Skin epidermis (tissue), 12 donors: Measurements from ENCODE around the gene IL18BP.
A peak's percentile ranks its signal among the peaks of the same experiment; 100 is the strongest.

Experiments
- H3K27ac ChIP-seq, 21 experiments: fragments of 200-600 bp; sonication (generic) in 11 of 21; one replicate each; pipeline ENCODE4 v1.5.0; 2020; ENCODE audit warnings: mild to moderate bottlenecking in 3 of 21, inconsistent platforms in 2 of 21, moderate library complexity in 2 of 21
- H3K4me3 ChIP-seq, 7 experiments: fragments of 200-600 bp; sonication (generic) in 2 of 7; one replicate each; pipeline ENCODE4 v1.5.0; 2020; ENCODE audit warnings: inconsistent platforms in 2 of 7, mild to moderate bottlenecking in 2 of 7, moderate library complexity in 1 of 7

IL18BP gene

GRCh38 chr11:72039031-72039855 lies 40.5 kb downstream of the IL18BP start:
- Histone ChIP-seq H3K4me3 (peak overlapping the region; percentile 41 to 57 (median 49)), H3K27ac (peak overlapping the region in 20 of 21 experiments; percentile 90 to 100 (median 94))

- peak overlapping the region in 20 of 21 experiments; percentile 90 to 100 (median 94) for H3K27ac ChIP-seq
- H3K4me3 ChIP-seq, result peak overlapping the region; percentile 41 to 57 (median 49)
Observed at GRCh38 chr11:72039856-72040401, 41.2 kb downstream of the IL18BP start.

- Histone ChIP-seq H3K27ac (peak overlapping the region; percentile 82 to 100 (median 94)), H3K4me3 (peak overlapping the region; percentile 41 to 57 (median 49))
Observed at GRCh38 chr11:72040491-72041363, 42.0 kb downstream of the IL18BP start.

- H3K27ac ChIP-seq, result peak overlapping the region; percentile 82 to 100 (median 94)
- peak overlapping the region; percentile 41 to 57 (median 49) for H3K4me3 ChIP-seq
Observed at GRCh38 chr11:72041364-72042063, 42.8 kb downstream of the IL18BP start.

GRCh38 chr11:72042064-72042745 lies 43.5 kb downstream of the IL18BP start:
- Histone ChIP-seq H3K4me3 (peak overlapping the region; percentile 41 to 57 (median 49)), H3K27ac (peak overlapping the region; percentile 82 to 100 (median 94))

GRCh38 chr11:72045849-72046248 lies 47.1 kb downstream of the IL18BP start:
- Histone ChIP-seq H3K4me3 (no peak overlapping the region), H3K27ac (peak overlapping the region in 2 of 21 experiments; percentile 16 to 25)

- no peak overlapping the region for H3K4me3 ChIP-seq
- peak overlapping the region in 7 of 21 experiments; percentile 5 to 63 (median 13) for H3K27ac ChIP-seq
Observed at GRCh38 chr11:72048766-72049460, 50.2 kb downstream of the IL18BP start.
